Stimulated activated CD8-positive, alpha-beta memory T cell treated with anti-CD3 and anti-CD28 coated beads, Interleukin-15, amount 100 ng/mL, for 4 hours (primary cell): ENCODE results near the gene RPP40.
"Not testable (repeated sequence)": the region's sequence is repeated elsewhere in the genome, so short reads cannot be mapped to it uniquely, and the experiment has no call there.

Source experiments
- DNase-seq, 2 donors: peaks; one replicate each; pipeline ENCODE4 v3.0.0-alpha.2; 2020; ENCODE audit warnings: low read depth in 2 of 2

Gene RPP40

GRCh38 chr6:5020142-5020541 is 16.3 kb upstream of the RPP40 start:
- DNase-seq, result no peak

GRCh38 chr6:5014072-5014561 is 10.3 kb upstream of the RPP40 start:
- no peak for DNase-seq

GRCh38 chr6:5012519-5012918 is 8.7 kb upstream of the RPP40 start:
- no peak for DNase-seq

- DNase-seq, result no peak
Observed at GRCh38 chr6:5011346-5011745, 7.5 kb upstream of the RPP40 start.

GRCh38 chr6:5007531-5007930 is 3.7 kb upstream of the RPP40 start:
- DNase-seq, result no peak

DNA sequence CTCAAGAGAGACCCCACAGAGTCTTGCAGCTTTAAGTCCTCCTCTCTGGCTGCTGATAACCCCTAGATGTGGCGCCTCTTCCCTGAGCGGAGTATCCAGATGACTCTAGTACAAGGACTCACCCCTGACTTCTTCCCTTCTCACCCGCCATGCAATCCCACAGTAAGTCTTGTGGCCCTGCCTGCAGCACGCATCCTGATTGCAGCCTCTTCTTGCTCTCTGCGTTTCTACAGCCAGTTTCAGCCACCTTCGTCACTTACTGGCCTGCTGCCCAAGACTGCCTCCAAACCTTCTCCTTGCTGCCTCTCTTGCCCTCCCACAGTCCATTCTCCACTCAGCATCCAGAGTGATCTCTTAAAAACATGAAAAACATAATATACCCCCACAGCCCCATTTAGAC is 2.4 kb upstream of the RPP40 start:
- no peak for DNase-seq

DNA sequence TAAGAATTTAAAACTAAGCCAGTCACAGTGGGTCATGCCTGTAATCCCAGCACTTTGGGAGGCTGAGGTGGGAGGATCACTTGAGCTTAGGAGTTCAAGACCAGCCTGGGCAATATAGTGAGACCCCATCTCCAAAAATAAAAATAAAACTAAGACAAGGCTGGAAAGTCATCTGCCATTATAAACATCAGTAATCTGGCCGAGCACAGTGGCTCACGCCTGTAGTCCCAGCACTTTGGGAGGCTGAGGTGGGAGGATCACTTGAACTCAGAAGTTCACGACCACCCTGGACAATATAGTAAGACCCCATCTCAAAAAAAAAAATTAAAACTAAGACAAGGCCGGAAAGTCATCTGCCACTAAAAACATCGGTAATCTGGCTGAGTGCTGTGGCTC is 1.2 kb upstream of the RPP40 start:
- DNase-seq, result not testable (repeated sequence)

- no peak for DNase-seq
Observed at GRCh38 chr6:5004373-5005037, 668 bp upstream of the RPP40 start.

DNA sequence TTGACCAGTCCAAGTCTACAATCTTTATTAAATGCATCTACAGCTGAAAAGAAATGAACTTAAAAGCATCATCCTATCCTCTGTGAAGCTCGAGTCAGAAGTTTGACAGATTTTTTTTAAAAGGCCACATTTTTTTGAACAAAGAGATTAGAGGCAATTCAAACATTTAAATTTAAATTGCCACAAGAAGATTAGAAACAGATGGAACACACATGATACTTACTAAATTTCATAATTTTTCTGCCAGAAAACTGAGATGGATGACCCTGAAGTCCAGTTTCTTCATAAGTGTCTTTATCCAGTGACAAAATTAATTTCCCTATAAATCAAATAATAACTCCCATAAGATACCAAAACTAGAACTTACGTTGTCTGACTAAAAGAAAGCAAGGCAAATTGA is 4.3 kb downstream of the RPP40 start:
- no peak for DNase-seq

- no peak for DNase-seq
Observed at GRCh38 chr6:4997862-4998261, 6.0 kb downstream of the RPP40 start.

DNA sequence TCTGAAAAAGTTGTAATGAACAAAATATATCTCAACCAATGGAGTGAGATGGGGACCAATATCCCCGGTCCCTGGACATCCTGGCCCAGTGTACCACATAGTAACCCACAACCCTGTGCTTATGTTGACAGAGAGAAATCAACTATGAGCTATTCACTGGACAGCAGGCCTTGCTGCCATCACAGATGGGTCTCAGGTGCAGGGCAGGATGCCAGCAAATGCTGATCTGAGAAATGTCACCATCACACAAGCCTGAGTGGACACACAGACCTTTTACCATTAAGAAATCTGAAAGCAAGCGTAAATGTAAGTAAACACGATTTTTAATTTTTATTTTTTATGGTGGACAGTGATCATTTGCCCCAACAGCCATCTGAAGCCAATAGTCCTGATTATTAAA is 9.1 kb downstream of the RPP40 start:
- no peak for DNase-seq

DNA sequence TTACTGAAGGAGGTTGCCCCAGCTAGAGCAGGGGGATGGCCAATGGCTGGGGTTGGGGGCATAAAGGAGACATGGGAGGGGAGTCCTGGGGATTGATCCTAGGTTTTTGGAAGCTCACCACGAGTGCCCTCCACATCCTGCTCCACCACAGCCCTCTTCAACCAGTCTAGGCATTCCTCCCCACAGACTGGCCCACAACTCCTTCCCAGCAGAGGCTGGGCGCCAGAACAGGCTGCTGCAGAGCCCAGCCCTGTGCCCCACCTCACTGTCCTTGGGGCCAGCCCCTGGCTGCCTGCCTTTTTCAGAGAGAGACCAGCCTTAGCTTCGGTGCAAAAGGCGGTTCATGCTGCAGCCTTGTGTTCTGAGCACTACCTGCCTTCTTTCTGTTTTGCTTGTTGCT is 16.4 kb downstream of the RPP40 start:
- DNase-seq, result no peak

DNA sequence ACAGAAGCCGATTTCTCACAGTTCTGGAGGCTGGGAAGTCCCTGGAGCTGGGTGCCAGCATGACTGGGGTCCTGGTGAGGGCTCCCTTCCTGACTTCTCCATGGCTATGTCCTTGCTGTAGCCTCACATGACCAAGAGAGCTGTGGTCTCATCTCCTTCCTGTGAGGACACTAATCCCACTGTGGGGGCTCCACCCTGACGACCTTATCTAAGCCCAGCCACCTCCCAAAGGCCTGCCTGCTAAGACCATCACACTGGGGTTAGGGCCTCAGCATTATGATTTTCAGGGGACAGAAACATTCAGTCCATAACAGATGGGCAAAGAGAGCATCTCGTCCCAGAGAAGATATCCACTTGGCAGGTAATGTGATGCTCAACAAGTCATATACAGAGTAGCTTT is 16.8 kb downstream of the RPP40 start:
- DNase-seq, result no peak

DNA sequence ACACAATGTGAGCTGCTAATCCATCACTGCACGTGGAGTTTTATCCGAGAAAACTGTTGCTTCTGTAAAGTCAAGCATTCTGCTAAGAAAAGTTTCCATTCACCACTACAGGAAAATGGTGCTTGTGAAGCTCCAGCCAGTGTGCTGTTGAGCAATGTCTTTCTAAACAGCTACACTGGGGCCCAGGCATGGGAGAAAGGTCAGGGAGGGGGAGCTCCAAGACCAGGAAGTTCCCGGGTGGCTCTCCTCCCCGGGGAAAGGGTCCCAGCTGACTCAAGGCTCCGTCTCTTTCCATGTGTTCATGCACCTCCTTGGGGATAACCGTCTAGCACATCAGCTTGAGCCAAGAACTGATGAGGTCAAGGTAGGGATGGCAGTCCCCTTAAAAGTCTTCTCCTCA is 20.5 kb downstream of the RPP40 start:
- DNase-seq, result no peak

GRCh38 chr6:4981761-4982160 is 22.1 kb downstream of the RPP40 start:
- no peak for DNase-seq

DNA sequence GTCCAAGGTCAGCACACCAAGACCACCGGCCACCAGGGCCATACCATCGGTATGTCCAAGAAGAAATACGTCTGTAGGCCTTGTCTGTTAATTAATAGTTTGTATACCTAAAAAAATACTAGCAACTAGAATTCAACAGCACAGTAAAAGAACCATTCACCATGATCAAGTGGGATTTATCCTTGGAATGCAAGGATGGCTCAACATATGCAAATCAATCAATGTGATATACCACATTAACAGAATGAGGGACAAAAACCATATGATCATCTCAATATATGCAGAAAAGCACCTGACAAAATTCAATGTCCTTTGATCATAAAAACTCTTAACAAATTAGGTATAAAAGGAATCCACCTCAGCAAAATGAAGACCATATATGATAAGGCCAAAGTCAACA is 24.4 kb downstream of the RPP40 start:
- no peak for DNase-seq

DNA sequence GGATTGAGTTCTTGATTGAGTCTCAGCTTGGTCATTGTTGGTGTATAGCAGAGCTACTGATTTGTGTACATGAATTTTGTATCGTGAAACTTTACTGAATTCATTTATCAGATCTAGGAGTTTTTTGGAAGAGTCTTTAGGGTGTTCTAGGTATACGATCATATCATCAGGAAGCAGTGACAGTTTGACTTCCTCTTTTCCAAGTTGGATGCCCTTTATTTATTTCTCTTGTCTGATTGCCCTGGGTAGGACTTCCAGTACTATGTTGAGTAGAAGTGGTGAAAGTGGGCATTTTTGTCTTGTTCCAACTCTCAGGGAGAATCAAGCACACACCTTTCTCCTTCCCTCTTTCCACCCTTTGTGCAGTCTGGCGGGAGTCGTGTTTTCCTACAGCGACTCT is 26.4 kb downstream of the RPP40 start:
- DNase-seq, result no peak

DNA sequence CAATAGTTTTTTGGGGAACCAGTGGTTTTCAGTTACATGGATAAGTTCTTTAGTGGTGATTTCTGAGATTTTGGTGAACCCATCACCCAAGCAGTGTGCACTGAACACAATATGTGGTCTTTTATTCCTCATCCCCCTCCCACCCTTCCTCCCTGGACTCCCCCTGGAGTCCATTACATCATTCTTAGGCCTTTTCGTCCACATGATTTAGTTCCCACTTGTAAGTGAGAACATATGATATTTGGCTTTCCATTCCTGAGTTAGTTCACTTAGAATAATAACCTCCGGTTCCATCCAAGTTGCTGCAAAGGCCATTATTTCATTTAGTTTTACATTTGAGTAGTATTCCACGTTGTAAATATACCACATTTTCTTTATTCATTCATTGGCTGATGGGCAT is 28.3 kb downstream of the RPP40 start:
- no peak for DNase-seq

DNA sequence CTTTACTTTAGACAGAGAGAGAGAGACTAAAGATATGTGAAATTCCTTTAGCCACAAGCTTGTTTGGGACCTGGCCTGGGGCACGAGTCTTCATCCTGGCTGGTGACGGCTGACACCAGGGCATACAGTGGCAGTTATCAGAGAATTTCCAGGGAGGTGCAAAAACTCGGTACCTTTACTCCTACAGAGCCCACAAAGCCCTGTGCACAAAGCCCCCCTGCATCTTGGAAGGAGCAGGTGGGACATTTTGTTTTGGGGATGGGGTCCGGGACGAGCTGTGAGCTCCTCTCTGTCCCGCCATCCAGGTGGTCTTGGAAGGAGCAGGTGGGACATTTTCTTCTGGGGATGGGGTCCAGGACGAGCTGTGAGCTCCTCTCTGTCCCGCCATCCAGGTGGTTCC is 28.9 kb downstream of the RPP40 start:
- no peak for DNase-seq

DNA sequence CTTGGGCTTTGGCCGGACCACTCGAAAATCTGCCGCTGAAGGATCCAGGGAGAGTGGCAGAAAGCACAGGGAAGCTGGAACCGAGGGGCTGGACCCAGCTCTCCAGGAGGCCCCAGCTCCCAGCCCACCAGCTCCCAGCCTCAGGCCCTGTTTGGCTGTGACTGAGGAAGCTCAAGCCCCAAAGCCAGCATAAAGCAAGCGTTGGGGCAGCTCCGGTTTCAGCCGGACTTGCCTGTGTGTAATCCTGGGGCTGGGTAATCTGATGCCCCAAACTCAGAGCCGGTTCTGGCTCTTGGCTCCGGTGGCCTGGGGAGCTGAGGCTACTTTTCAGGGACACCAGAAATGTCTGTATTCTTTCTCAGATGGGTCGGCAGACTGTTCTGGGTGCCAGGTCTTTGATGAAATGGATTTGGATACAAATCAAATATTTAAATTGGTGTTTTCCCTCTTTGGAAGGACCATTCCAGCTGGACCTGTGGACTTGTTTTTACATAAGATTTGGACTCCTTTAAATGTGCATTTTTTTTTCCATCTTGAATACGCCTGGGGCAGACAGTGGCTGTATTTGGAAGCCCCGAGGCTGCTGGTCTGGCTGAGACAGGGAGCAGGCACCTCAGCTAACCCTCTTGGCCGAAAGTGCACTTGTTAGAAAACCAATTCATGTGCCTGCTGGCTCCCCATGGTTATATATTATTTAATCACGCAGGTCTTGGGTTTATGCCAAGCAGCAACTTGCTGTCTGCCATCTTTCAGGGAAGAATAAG is 29.7 kb downstream of the RPP40 start:
- no peak for DNase-seq

DNA sequence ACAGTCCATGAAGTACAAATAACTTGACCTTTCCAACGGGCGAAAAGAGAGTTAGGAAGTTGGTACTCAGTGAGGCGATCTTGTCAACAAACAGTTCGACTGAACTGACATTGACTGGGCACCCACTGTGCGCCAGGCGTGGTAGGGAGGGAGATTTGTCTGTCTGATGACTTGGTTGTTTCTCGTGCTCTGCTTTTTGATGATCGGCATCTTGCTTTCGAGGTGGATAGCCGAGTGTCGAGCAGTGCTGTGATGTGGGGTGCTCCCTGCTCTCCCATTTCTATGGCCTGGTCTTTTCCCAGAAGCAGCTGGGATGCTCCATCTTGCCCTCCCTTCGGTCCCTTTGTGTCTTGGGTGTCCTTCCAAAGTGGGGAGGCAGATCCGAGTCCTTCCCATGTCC is 30.4 kb downstream of the RPP40 start:
- DNase-seq, result no peak

DNA sequence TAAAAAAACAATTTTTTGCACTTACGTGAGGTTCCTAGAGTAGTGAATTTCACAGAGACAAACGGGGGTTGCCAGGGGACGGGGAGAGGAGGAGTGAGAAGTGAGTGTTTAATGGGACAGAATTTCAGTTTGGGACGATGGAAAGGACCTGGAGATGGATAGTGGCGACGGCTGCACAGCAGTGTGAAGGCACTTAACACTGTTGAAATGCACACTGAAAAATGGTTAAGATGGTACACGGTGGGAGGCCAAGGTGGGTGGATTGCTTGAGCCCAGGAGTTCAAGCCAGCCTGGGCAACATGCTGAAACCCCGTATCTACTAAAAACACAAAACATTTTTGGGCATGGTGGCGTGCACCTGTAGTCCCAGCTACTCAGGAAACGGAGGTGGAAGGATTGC is 31.4 kb downstream of the RPP40 start:
- DNase-seq, result no peak

GRCh38 chr6:4971851-4972250 is 32.0 kb downstream of the RPP40 start:
- no peak for DNase-seq
